Activated naive CD4-positive, alpha-beta T cell treated with anti-CD3 and anti-CD28 coated beads, Interleukin-2, amount 50 U/mL, for 16 hours (primary cell): ENCODE data around the gene AMN1.
"Not testable (repeated sequence)": the region's sequence is repeated elsewhere in the genome, so short reads cannot be mapped to it uniquely, and the experiment has no call there.

Experiments
- DNase-seq: peaks from one replicate; pipeline ENCODE4 v3.0.0-alpha.2; 2020

The AMN1 gene

DNA sequence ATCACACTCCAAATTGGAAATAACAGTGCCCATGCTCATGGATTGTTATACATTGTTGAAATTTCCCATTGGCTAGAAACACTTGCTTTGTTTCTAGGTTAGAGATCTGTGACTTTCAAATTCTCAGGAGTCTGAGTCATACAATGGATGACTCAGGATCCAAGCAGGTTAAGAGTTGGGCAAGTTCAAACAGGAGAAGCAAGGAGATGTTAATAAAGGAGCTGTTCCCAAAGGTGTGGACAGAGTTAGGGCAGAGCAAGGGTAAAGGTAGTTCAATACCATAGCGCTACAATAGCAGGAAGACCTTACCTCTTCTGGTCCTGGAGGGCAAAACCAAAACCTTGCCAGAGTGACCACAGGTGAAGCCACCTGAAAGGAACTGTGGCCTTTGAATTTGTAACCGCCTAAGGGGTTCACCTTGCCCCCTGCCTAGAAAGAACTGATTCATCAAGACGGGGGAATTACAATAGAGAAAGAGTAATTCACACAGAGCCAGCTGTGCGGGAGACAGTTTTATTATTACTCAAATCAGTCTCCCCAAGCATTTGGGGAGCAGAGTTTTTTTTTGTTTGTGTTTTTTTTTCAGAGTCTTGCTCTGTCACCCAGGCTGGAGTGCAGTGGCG, 4.2 kb upstream of the AMN1 start:
- peak; percentile 26 for DNase-seq

DNA sequence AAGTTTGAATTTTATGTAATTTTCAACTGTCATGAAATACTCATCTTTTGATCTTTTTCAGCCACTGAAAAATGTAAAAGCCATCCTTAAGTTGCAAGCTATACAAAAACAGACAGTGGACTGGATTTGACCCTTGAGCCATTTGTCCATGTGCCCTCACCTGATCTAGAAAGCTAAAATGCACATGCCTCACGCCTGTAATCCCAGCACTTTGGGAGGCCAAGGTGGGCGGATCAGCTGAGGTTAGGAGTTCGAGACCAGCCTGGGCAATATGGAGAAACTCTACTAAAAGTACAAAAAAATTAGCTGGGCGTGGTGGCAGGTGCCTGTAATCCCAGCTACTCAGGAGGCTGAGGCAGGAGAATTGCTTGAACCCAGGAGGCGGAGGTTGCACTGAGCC, 2.4 kb upstream of the AMN1 start:
- DNase-seq = not testable (repeated sequence)

GRCh38 chr12:31729705-31730104, 884 bp upstream of the AMN1 start:
- DNase-seq = no peak

GRCh38 chr12:31728289-31728916, 418 bp downstream of the AMN1 start:
- DNase-seq = no peak

- no peak for DNase-seq
Measured at GRCh38 chr12:31727192-31727591, 1.6 kb downstream of the AMN1 start.

DNA sequence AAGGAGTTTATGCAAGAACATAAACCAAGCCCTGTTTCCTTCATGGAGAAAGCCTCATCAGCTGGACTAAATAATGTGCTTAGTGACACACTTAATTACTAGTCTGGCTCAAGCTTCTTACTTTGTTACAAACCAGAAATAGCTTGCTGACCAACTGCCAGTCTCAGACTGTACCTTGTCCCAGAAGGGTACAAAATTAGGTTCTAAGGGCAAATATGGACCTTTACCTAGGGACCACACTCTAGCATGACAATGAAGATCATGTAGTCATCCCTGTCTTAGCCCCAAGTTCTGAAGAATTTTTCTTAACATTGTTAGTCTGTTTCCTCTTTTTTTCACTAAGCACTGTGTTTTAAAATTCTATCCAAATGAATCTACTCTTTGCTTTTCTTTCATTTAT, 2.2 kb downstream of the AMN1 start:
- DNase-seq = no peak

- no peak for DNase-seq
Measured at GRCh38 chr12:31724557-31724956, 4.3 kb downstream of the AMN1 start.

- DNase-seq = no peak
Measured at GRCh38 chr12:31722580-31722979, 6.2 kb downstream of the AMN1 start.

- not testable (repeated sequence) for DNase-seq
Measured at GRCh38 chr12:31718542-31719198, 10.2 kb downstream of the AMN1 start.

- DNase-seq = not testable (repeated sequence)
Measured at GRCh38 chr12:31716998-31717397, 11.8 kb downstream of the AMN1 start.

DNA sequence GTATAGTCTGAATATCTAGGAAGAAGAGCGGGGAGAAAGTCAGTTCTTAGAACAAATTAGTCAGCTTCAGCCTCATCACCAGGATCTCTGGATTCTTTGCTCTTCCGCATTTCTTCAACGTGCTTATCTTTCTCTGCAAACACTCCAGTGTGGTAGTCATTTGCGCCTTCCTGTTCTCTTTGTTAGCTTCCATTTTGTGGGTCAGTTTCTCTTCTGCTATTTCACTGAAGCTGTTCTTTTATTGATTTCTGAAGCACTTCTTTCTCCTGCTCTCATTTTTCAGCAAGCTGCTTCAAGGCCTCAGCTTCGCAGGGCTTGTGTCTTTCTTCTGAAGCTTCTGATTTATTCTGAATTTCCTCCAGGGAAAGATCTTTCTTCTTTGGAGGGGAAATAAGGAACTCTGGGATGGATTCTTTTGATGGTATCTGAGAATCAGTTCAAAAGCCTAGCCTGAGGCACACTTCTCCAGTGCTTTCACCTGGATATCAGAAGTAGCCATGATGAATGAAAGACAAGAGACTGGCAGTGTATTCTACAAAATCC, 13.5 kb downstream of the AMN1 start:
- no peak for DNase-seq

GRCh38 chr12:31714406-31715271, 14.2 kb downstream of the AMN1 start:
- no peak for DNase-seq

- no peak for DNase-seq
Measured at GRCh38 chr12:31712877-31713276, 15.9 kb downstream of the AMN1 start.

- DNase-seq = no peak
Measured at GRCh38 chr12:31710021-31710818, 18.6 kb downstream of the AMN1 start.

DNA sequence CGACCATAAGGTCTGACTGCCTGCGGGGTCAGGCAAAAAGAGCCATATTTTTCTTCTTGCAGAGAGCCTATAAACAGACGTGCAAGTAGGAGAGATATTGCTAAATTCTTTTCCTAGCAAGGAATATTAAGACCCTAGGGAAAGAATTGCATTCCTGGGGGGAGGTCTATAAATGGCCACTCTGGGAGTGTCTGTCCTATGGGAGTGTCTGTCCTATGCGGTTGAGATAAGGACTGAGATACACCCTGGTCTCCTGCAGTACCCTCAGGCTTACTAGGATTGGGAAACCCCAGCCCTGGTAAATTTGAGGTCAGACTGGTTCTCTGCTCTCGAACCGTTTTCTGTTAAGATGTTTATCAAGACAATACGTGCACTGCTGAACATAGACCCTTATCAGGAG, 20.7 kb downstream of the AMN1 start:
- DNase-seq = not testable (repeated sequence)

GRCh38 chr12:31705621-31706020, 23.2 kb downstream of the AMN1 start:
- no peak for DNase-seq

GRCh38 chr12:31702047-31702446, 26.8 kb downstream of the AMN1 start:
- no peak for DNase-seq

- DNase-seq = not testable (repeated sequence)
Measured at GRCh38 chr12:31689921-31690320, 38.9 kb downstream of the AMN1 start.

- DNase-seq = no peak
Measured at GRCh38 chr12:31687101-31687527, 41.7 kb downstream of the AMN1 start.

DNA sequence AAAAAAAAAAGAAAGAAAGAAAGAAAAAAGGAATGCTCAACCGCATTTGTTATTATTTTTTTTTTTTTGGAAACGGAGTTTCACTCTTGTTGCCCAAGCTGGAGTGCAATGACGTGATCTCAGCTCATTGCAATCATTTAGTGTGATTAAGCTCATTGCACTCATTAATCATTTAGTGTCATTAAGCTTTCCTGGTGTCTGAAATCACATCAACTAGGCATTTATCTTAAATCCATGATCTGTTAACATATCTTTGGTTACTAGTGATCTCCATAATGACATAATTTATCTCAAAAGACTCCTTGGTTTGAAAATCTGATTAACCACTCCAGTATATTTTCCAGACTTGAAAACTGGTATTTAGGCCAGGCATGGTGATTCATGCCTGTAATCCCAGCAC, 43.0 kb downstream of the AMN1 start:
- no peak for DNase-seq

- peak; percentile 60 for DNase-seq
Measured at GRCh38 chr12:31682136-31682962, 46.5 kb downstream of the AMN1 start.
